GM18861 (cell line): ENCODE measurements around the gene HJURP.

Source experiments
- ATAC-seq: cut with Tn5 transposase; IDR thresholded peaks from one replicate; pipeline ENCODE4 v1.9.1; 2021; ENCODE audit not compliant: unreplicated experiment

The HJURP gene

DNA sequence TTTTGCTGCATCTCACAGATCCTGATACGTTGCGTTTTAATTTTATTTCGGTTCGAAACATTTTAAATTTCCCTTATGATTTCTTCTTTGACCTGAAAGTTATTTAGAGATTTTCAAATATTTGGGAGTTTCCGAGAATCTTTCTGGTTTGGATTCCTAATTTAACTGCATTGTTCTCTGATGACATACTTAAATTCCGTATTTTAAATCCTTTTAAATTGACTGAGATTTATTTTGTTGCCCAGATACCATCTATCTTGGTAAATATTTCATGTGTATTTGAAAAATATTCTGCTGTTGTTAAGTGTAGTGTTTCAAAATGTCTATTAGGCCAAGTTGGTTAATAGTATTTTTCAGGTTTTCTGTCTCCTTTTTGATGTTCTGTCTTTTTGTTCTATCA lies 38.5 kb downstream of the HJURP start:
- ATAC-seq: no peak

DNA sequence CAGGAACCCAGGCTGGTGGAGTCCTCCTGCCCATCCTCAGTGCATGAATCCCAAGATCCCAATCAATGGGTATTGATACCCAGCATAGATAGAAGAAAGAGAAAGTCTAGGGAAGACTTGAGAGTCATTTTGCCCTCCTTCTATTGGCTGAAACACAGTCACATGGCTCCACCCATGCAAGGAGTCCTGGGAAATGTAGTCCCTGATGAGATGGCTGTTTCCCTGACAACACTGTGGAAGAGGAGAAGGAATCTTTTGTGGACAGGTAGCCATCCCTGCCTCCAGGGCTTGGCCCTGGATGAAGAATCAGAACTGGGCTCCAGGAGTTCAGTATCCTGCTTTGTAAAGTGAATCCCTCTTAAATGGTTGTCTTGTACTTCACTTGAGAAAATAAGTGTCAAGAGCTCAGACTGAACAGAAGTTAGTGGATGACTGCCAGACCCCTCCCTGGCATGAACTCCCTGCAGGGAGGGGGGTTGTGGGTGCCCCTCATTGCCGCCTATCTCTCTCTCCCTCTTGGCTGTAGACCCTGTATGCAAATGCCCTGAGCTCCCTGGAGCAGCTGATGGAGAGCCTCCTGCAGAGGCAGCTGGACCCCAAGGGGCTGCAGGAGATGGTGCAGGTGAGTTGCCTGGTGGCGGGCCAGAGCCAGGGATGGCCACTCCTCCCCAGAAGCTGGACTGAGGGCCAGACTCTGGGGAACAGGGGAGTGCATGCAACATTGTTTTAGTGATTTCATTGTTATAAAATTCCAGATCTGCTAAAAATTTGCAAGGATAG lies 40.1 kb downstream of the HJURP start:
- ATAC-seq: no peak

DNA sequence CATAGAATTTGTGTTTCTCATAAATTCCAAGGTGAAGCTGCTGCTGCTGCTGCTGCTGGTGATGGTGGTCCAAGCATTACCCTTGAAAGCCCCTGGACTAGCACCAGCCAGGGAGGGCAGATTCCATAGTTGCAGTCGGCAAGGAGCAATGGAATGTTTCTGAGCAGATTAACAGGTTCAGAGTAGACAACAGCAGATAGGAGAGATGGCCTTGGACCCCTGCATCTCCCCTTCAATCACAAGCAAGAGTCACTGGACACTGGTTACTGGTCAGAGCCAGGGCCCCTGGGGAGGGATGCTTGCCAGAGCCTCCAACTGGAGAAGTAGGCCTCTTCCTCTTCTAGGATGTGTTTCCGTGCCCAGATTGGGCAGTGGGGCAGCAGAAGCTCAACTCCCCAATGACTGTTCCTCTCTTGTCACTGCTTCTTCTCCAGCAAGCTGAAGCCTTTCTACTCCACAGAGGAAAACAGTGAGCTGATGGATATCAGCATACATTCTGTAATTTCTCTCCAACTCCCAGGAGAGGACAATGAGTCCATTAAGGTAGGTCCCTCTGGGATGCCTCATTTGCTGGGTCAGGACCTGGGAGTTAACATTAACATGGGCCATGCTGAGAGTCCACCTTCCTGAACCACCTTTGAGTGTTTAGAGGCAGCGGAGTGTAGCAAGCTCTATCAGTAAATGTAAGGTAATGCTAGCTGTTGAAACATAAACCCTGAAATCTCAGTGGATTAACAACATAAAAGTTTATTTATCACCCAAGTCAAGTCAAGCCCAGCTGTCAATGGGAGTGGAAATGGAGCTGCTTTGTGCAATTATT lies 40.9 kb downstream of the HJURP start:
- no peak for ATAC-seq

DNA sequence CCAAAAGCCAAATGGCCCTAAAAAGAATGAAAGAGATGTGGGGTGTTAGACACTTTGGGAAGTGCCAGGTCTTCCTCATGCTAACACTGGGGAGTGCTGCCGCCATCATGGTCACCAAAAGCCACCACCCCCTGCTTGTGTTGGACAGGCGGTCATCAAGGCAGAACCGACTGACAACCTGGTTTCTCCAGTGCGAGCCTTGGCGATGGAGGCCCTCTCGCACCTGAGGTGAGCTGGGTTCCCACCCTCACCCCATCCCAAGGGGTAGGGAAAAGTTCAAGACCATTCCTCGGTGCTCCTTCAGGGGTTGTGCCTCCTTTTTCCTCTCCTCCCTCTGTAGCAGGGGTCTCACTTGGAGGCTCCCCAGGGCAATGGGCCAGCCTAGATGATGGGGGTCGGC lies 42.6 kb downstream of the HJURP start:
- no peak for ATAC-seq

DNA sequence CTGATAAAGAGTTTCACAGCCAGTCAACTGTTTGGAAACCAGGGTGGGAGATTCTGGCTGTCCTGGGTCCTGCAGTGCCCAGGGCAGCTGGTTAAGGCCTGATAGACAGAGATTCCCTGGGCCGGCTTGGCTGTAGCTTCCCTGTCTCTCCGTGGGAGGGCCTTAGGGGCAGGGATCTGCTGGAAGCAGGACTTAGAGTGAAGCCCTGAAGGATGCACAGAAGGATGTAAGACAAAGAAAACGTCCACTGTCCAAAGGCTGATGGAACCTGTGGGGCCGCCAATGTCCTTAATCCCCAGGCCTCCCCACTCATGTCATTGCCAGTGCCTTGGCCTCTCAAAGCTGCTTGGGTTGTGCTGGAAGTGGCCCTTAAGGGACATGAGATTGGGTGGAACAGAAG lies 43.2 kb downstream of the HJURP start:
- no peak for ATAC-seq

DNA sequence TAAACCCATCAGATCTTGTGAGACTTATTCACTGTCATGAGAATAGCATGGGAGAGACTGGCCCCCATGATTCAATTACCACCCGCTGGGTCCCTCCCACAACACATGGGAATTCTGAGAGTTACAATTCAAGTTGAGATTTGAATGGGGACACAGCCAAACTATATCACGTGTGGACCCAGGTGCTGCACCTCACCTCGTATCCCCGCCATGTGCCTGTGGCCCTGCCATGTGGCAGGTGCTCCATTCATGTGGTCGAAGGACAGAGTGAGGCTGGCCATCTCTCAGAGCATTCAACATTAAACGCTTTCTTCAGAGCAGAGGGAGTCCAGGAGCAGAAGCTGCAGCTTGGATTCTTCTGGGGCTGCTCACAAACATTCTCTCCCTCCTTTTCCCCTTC lies 44.0 kb downstream of the HJURP start:
- no peak for ATAC-seq

DNA sequence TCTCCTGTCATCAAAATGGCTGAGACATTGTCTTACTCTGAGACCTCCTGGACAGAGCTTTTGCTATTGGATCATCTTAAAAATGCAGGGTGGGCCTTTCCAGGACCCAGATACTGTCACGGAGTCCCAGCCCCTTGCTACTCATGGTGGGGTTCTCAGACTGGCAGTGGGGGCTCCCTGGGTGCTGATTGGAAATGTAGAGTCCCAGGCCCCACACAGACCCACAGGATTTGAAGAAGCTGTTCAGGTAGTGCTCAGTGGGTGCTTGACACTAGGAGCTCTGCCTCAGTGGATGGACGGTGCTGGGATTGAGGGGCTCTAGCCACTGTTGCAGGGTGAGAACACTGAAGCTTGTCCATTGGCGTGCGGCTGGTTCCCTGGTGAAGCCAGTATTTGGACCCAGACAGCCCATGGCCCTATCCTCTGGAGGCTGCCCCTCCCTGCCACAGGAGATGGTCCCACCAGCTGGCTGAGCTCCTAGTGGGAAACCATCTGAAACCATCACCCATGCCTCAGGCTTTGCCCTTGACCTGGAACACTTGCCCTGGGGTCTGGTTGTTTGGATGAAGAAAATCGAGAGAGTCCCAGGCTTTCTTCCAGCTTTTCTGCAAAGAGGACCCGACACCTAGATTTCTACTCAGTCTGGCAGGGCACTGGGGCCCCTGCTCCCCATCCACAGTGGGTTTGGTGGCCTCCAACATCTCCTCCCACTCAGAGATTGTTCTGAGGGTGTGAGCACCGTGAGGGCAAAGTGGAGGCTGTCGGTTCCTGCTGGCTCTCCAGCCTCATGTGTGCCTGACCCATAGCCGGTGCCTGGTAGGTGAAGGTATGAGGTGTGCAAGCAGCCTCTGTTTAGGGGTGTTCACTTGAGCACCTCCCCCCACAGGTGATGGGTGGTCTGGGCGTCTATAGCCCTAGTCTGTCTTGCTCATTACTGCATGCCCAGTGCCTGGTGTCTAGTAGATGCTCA lies 46.1 kb downstream of the HJURP start:
- ATAC-seq: no peak

DNA sequence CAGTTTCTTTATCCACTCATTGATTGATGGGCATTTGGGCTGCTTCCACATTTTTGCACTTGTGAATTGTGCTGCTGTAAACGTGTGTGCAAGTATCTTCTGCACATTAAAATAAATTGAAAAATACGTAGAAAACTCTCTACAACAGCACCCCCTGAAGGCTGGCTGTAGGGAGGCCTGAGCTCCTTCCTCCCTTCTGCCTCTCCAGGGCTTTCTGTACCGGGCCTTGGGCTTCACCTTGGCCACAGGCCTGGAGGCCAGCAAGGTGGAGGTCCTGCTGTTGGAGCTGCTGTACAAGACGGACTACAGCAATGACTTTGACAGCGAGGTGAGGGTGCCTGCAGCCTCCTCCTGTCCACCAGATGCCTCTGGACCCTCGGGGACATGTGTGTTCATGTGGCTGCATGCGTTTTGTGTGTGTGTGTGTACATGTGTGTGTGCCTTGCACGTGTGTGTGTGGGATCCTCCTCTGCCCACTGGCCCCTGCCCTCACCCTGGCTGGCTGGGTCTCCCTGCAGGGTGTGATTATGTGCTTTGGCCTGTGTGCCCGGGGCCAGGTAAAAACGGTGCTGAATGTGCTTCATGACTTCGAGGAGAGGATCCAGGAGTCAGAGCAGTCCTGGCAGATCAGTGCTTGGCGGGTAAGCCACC lies 47.0 kb downstream of the HJURP start:
- no peak for ATAC-seq

DNA sequence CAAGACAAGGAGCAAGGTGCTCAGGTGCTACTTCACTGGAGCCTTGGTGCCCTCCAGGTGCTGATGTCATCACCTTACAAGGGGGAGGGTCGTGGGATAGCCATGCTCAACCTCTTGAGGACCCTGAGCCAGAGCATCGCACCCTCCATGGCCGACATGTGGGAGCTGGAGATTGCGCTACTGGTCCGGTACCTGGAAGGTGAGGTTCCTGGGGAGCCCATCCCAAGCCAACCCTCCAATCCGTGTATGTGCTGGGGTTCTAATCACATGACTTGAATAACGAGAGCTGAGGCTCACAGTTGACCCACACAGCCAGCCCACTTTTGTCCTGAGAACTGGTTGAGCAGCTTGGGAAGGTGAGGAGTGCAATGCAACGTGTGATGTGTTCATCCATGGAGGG lies 50.3 kb downstream of the HJURP start:
- no peak for ATAC-seq

DNA sequence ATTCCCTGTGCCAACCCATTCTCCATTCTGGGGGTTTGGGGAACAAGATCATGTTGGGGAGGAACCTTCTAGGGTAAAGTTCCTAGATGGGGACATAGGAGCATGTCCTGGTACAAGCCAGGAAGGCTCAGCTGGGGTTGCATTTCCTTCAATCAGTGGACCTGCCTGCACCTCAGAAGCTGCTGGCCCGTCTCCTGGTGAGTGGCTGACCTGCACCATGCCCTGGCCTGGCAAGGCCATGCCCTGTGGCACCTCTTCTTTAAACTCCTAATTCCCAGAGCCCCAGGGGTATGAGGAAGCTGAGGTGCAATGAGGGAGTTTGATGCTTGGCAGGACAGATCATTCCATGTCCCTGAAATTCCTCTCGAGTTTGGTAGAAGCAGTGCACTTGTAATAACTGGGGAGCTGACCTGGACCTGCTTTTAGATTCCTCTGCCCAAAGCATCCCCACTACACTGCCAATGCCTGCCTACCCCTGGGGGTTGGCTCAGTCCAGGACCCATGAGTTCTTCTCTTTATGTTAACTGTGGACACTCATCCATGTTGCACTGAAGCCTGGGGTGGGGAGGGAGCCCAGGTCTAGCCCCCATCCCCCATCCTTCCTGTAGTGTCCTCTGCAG lies 50.9 kb downstream of the HJURP start:
- ATAC-seq: no peak

DNA sequence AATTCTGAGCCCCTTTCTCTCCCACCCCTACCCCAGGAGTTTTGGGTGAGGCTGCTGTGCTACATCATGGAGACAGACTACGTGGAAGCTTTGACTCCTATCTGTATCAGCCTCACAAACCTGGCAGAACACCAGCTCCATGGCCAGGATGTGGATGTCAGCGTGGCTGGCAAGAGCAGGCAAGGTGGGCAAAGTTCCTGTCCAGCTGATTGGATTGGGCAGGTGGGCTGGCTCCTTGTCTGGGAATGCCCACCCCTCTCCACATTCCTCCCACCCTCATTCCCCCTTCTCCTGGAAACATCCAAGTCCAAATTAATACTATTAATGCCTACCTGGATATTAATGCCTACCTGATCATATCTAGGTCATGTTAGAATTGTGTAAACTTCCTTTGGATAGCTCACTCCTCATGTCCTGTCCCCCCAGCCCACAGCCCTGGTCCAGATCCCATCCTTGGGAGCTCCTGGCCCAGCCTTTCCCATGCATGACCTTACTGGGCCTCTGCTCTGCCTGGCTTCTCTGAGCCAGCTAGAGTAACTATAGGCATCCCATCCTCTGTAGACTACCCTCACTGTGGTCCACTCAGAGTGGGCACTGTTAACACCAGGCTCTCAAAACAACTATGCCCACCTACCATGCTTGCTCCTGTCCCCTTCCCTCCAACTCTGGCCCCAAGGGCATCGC lies 52.1 kb downstream of the HJURP start:
- no peak for ATAC-seq

DNA sequence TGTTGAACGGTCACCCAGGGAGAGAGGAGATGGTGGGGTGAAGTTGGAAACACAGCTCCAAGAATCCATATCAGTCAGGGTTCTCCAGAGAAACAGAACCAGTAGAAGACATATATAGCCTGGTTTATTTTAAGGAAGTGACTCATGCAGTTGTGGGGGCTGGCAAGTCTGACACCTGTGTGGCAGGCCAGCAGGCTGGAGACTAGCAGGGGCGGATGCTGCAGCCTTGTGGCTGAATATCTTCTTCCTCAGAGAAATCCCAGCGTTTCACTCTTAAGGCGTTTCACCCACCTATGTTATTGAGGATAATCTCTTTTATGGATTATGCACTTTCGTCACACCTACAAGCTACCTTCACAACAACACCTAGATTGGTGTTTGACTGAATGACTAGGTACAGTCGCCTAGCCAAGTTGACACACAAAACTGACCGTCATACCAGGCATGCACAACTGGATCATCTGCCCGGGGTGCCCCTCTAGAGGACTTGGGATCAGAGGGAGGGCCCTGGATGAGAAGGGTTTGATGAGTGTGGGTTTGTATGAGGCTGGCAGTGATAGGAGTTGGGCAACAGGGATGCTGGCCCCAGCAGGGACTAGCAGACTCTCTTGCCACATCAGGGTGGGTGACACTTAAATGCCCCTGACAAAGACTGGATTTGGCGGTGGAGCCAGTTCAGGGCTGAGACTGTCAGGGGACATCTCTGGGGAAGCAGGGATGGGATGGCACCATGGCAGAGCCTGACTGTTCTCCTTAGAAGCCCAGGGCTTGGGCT lies 52.8 kb downstream of the HJURP start:
- no peak for ATAC-seq

DNA sequence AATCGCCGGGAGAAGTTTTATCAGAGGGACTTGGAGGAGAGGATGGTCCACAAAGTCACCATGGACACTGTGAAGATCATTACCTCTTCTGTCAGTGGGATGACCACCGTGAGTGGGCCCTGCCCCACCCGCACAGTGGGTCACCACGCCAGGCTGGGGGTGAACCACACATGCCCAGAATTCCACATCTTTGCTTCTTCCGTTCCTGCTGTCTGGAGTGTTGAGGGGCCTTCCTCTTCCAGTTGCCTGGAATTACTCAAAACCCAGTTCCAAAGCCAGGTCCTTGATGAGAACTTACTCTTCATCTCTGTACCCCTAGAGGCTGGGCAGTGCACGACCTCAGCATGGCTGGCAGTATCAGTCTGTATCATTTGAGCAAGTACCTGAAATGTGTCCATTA lies 54.1 kb downstream of the HJURP start:
- ATAC-seq: no peak

DNA sequence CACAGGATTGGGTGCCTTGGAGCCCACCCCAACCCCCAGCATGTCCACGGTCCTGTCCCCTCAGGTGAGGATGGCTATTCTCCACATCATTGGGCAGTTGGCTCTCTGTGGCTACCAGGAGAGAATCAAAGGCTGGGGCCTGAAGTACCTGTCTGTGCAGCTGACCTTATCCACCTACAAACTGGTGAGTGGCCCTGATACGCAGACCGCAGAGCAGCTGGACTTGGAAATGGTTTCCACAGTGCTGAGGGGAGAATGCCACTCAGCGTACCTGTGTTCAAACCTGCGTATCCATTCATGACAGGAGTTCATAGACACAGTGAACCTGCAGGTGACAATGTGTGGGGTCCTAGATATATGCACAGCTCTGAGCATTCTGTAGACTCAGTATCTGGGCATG lies 54.6 kb downstream of the HJURP start:
- no peak for ATAC-seq

DNA sequence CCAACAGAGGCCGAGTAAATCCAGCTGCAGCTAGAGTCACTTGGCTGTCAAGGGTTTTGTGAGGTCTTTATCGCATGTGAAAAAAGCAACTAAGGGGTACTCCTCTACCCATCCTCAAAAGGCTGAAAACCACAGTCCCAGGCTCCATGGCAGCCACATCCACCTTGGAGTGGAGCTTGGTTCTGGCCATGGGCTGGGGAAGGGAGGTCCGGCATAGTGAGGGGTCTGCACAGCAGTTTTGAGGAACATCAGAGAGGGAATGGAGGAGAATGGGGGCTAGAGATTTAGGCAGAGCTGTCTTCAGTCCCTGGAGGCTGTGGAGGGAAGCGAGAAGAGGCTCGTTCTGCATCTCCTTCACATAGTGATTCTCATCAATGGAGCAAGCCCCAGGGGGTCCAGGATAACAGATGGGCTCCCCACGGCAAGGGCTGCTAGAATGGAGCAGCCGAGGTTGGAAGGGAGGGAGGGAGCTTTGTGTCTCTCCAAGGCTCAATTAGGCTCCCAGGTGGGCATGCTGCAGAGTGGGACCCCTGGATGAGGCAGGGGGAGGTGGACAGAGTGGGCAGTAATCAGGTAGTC lies 55.2 kb downstream of the HJURP start:
- no peak for ATAC-seq

DNA sequence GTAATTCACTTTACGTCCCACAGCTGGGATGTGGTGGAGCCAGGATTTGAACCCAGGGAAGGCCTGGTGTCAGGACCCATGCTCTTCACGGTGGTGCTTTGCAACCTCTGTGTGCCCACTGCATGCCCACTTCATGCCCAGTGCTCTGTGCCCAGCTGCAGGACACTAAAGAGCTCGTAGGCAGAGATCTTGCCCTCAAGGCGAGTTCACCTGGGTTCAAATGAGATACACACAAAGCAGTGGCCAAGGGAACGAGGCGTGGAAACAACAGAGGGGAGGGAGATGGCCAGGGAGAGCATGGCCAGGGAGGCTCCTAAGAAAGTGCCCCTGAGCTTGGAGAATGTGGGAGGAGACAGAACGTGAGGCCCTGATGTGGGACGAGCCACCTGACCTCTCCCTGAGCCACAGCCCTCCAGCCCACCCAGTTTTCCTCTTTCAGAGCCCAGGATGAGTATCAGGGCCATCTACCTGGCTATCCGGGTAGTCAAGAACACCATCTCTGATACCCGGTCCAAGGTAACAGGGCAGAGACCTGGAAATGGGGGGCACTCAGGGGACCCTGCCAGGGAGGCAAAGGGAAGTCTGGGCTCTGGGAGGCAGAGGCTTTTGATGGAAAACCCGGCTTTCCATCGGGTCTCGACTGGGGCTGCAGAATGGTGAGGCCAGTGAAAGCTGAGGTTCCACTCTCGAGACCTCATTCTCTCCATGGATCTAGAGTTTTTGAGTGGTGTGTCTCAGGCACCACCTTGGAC lies 55.8 kb downstream of the HJURP start:
- no peak for ATAC-seq

DNA sequence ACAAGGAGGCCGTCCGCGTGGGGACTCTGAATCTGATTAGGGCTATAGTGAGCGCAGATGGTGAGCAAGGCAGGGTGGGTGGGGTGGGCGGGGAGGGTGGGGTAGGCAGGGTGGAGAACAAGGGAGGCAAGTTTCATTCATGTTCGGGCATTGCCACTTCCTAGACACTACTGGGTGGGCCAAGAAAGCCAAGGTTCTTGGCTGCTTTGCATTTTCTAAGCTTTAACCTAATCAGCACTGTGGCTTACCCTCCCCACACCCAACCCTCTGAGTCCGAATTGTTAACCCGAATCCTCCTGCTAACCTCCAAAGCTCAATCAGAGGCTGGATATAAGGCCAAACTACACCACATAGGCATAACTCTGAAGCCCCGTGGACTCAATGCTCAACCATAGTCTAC lies 58.1 kb downstream of the HJURP start:
- no peak for ATAC-seq

DNA sequence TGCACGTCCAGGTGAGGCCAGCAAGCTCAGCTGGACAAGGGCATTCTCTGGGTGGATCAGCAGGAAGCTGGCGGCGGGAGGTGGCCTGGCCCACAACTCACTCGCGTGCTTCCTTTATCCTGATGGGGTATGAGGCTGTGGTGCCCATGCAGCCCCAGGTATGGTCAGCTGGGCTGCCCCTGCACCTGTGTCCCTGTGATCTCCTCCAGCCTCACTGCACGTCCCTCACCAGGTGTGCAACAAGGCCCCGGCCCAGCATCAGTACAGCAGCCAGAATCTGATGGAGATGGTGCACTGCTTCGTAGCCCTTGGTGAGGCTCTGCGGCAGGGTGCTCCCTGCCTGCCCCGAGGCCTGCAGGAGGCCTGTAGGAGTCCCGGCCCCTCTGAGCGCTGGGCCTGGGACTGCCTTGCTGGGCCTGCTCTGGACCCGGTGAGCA lies 58.6 kb downstream of the HJURP start:
- ATAC-seq: no peak
